PC-3 (cell line): Measurements from ENCODE around the gene FTO.

ENCODE experiments used
- CTCF ChIP-seq: fragments of 300-600 bp; sonication (generic); conservative IDR thresholded peaks from 2 replicates; pipeline ENCODE4 v1.5.1; 2017; ENCODE audit warnings: antibody characterized with exemption, low read depth, mild to moderate bottlenecking, low read length
- EZH2phosphoT487 ChIP-seq: fragments of 300-600 bp; sonication (generic); IDR thresholded peaks from 2 replicates; pipeline ENCODE4 v1.6.1; 2018; ENCODE audit warnings: mild to moderate bottlenecking, antibody characterized with exemption, low read length, borderline replicate concordance

DNA sequence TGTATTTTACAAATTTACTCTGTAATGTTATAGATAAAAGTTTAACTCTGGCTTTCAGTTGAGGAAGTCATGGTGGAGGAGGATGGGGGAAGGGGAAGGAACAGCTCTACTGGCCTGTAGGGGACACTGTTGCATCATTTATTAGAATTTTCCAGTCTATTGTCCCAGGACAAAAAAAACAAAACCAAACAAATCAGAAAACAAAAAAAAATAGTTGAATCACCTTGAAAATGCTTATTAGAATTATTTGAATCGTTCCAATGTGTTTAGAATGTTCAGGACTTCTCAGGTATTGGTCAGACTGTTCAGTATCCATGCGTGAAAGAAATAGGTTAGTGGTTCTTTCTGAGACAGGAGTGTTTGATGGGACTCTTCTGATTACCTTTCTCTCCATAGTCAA lies 242.0 kb downstream of the FTO start:
- TF ChIP-seq CTCF (peak; percentile 84), EZH2phosphoT487 (no peak)
